GM23338 (cell line): ENCODE data around the gene ZNF638. TPM values are rescaled to one million over a fixed set of nuclear protein-coding genes. Genes with fewer than 3 reads are reported as not detected.

Experiments
- ATAC-seq: fragments of 200-7000 bp; cut with Tn5 transposase; 3 replicates; pipeline ENCODE4 v1.9.1; 2020
- DNase-seq: peaks from one replicate; pipeline ENCODE4 v3.0.0-alpha.2; 2015; ENCODE audit warnings: low spot score
- H2AFZ ChIP-seq: fragments of 200-600 bp; sonication (generic); 2 replicates; pipeline ENCODE4 v1.8.0; 2016; ENCODE audit warnings: antibody characterized with exemption, mild to moderate bottlenecking, moderate library complexity
- H3F3A ChIP-seq: fragments of 200-600 bp; sonication (generic); replicated peaks from 2 replicates; pipeline ENCODE4 v1.8.0; 2017; ENCODE audit warnings: antibody characterized with exemption, mixed run types, low read depth
- H3K27ac ChIP-seq: fragments of 200-600 bp; sonication (generic); 2 replicates; pipeline ENCODE4 v1.6.1; 2016; ENCODE audit warnings: low read depth
- H3K27me3 ChIP-seq: fragments of 200-600 bp; sonication (generic); 2 replicates; pipeline ENCODE4 v1.8.0; 2016; ENCODE audit warnings: mild to moderate bottlenecking, mixed run types, moderate library complexity; ENCODE audit not compliant: insufficient read depth
- H3K36me3 ChIP-seq: fragments of 200-600 bp; sonication (generic); 2 replicates; pipeline ENCODE4 v1.8.0; 2016; ENCODE audit warnings: mild to moderate bottlenecking; ENCODE audit not compliant: insufficient read depth
- H3K4me1 ChIP-seq: fragments of 200-600 bp; sonication (generic); 2 replicates; pipeline ENCODE4 v1.8.0; 2016; ENCODE audit warnings: mild to moderate bottlenecking, moderate library complexity; ENCODE audit not compliant: insufficient read depth
- H3K4me2 ChIP-seq: fragments of 200-600 bp; sonication (generic); 2 replicates; pipeline ENCODE4 v1.7.1; 2017; ENCODE audit warnings: mixed run types
- H3K4me3 ChIP-seq: fragments of 200-600 bp; sonication (generic); 2 replicates; pipeline ENCODE4 v1.6.1; 2016; ENCODE audit warnings: mixed run types
- H3K79me2 ChIP-seq: fragments of 200-600 bp; sonication (generic); replicated peaks from 2 replicates; pipeline ENCODE4 v1.8.0; 2017; ENCODE audit warnings: mild to moderate bottlenecking; ENCODE audit not compliant: insufficient read depth
- H3K9me2 ChIP-seq: fragments of 200-600 bp; sonication (generic); 2 replicates; pipeline ENCODE4 v1.8.0; 2017; ENCODE audit not compliant: insufficient read depth
- H4K20me1 ChIP-seq: fragments of 200-600 bp; sonication (generic); replicated peaks from 2 replicates; pipeline ENCODE4 v1.8.0; 2017; ENCODE audit warnings: mild to moderate bottlenecking; ENCODE audit not compliant: insufficient read depth
- H3K27ac Mint-ChIP-seq: 2 replicates; pipeline ENCODE4 v1.8.0; 2020; ENCODE audit warnings: inconsistent platforms, mild to moderate bottlenecking, moderate library complexity, mixed read lengths
- H3K27me3 Mint-ChIP-seq: 3 replicates; pipeline ENCODE4 v1.8.0; 2022; ENCODE audit warnings: low read depth, mild to moderate bottlenecking, moderate library complexity, mixed read lengths, inconsistent platforms; ENCODE audit not compliant: insufficient read depth, poor library complexity
- H3K36me3 Mint-ChIP-seq: 3 replicates; pipeline ENCODE4 v1.8.0; 2021; ENCODE audit warnings: low read depth, mild to moderate bottlenecking, inconsistent platforms, moderate library complexity, mixed read lengths
- H3K4me1 Mint-ChIP-seq: 3 replicates; pipeline ENCODE4 v1.8.0; 2020; ENCODE audit warnings: mild to moderate bottlenecking, inconsistent platforms, mixed read lengths
- H3K4me3 Mint-ChIP-seq: 3 replicates; pipeline ENCODE4 v1.8.0; 2021; ENCODE audit warnings: moderate library complexity, mild to moderate bottlenecking, inconsistent platforms, mixed read lengths
- H3K9me3 Mint-ChIP-seq: 3 replicates; pipeline ENCODE4 v1.8.0; 2020; ENCODE audit warnings: moderate library complexity, mild to moderate bottlenecking, inconsistent platforms, mixed read lengths
- CTCF ChIP-seq, 2 experiments: fragments of 200-600 bp in 1 of 2; sonication (generic) in 1 of 2; conservative IDR thresholded peaks; 2 replicates each; pipeline versions ENCODE4 v1.5.1 to v1.6.1; 2016 to 2017; ENCODE audit warnings: antibody characterized with exemption in 2 of 2, low read depth in 2 of 2, mild to moderate bottlenecking in 2 of 2, moderate library complexity in 1 of 2
- ETS1 ChIP-seq: IDR thresholded peaks from 2 replicates; pipeline ENCODE4 v1.6.1; 2016; ENCODE audit warnings: antibody characterized with exemption
- EZH2 ChIP-seq: fragments of 200-600 bp; sonication (generic); IDR thresholded peaks from one replicate; pipeline ENCODE4 v1.8.0; 2017; ENCODE audit warnings: antibody characterized with exemption, mild to moderate bottlenecking, low read depth; ENCODE audit not compliant: unreplicated experiment
- EZH2phosphoT487 ChIP-seq: fragments of 200-600 bp; sonication (generic); IDR thresholded peaks from one replicate; pipeline ENCODE4 v1.8.1; 2018; ENCODE audit warnings: antibody characterized with exemption; ENCODE audit not compliant: unreplicated experiment
- JUNB ChIP-seq: IDR thresholded peaks from one replicate; pipeline ENCODE4 v1.6.1; 2016; ENCODE audit warnings: antibody characterized with exemption; ENCODE audit not compliant: unreplicated experiment
- NANOG ChIP-seq: IDR thresholded peaks from 2 replicates; pipeline ENCODE4 v1.6.1; 2016; ENCODE audit warnings: antibody characterized with exemption, borderline replicate concordance
- POLR2AphosphoS5 ChIP-seq: IDR thresholded peaks from 2 replicates; pipeline ENCODE4 v1.6.1; 2016; ENCODE audit warnings: antibody characterized with exemption, low read depth
- REST ChIP-seq: IDR thresholded peaks from one replicate; pipeline ENCODE4 v1.6.1; 2018; ENCODE audit warnings: antibody characterized with exemption; ENCODE audit not compliant: unreplicated experiment
- STAT1 ChIP-seq: IDR thresholded peaks from one replicate; pipeline ENCODE4 v1.6.1; 2016; ENCODE audit warnings: antibody characterized with exemption; ENCODE audit not compliant: unreplicated experiment
- ZNF331 ChIP-seq: fragments of 250-450 bp; sonication (Bioruptor Pico); IDR thresholded peaks from 2 replicates; pipeline ENCODE4 v1.5.0; 2020; ENCODE audit warnings: low read depth, mild to moderate bottlenecking, moderate library complexity
- polyA plus RNA-seq: library from polyadenylated mRNA; unstranded; fragments of >200 nt; fragmentation: Nextera tagmentation; extraction: Ambion mirVana; gene quantifications from 2 replicates; pipeline ENCODE4 v1.2.1, GENCODE V29; 2016
- total RNA-seq: library from RNA; depleted of rRNA; stranded (reverse); fragments of >200 nt; shearing (Covaris generic); gene quantifications from 2 replicates; pipeline ENCODE4 v1.2.3, GENCODE V29; 2014

Gene ZNF638
- total and polyA plus RNA-seq, 2 experiments from 2014 or later, result 185 to 190 TPM

- peaks cover 7% of the 10 kb centered on the region; the same call in 1 of the 2 replicates for H3K27me3 ChIP-seq
- H3K9me2 ChIP-seq, result no peaks in the 10 kb centered on the region
- TF ChIP-seq NANOG, result no peak
- no peak for TF ChIP-seq ZNF331 (CRISPR knock-in tag)
- TF ChIP-seq EZH2phosphoT487, result no peak
- TF ChIP-seq EZH2, result no peak
- no peaks in the 10 kb centered on the region for H3K36me3 ChIP-seq
- H3K27ac ChIP-seq, result no peak overlapping the region
- H4K20me1 ChIP-seq, result peaks cover 1% of the 10 kb centered on the region; the same call in 1 of the 2 replicates
- Mint-ChIP-seq H3K4me1 (peaks cover 16% of the 10 kb centered on the region), H3K4me3 (no peak overlapping the region), H3K36me3 (peaks cover 3% of the 10 kb centered on the region; the same call in 1 of the 3 replicates), H3K27ac (no peak overlapping the region), H3K9me3 (no peaks in the 10 kb centered on the region), H3K27me3 (peaks cover 4% of the 10 kb centered on the region)
- no peak overlapping the region for H2AFZ ChIP-seq
- no peak overlapping the region for H3K4me3 ChIP-seq
- ATAC-seq, result no peak
- no peak overlapping the region for H3K4me2 ChIP-seq
- H3F3A ChIP-seq, result no peaks in the 10 kb centered on the region
- no peaks in the 10 kb centered on the region for H3K4me1 ChIP-seq
- DNase-seq, result no peak
- no peaks in the 10 kb centered on the region for H3K79me2 ChIP-seq
Measured at GRCh38 chr2:71473346-71474031, 141.9 kb downstream of the ZNF638 start.

- H3K27me3 ChIP-seq, result no peaks in the 10 kb centered on the region
Measured at GRCh38 chr2:71474116-71474743, 142.6 kb downstream of the ZNF638 start.

More at GRCh38 chr2:71474116-71474743, 142.6 kb downstream of the ZNF638 start:
- peaks cover 18% of the 10 kb centered on the region for H3K4me1 Mint-ChIP-seq
- H3K27me3 Mint-ChIP-seq, result peaks cover 5% of the 10 kb centered on the region
- no peaks in the 10 kb centered on the region for H3K79me2 ChIP-seq
- peaks cover 3% of the 10 kb centered on the region; the same call in 1 of the 3 replicates for H3K36me3 Mint-ChIP-seq
- TF ChIP-seq POLR2AphosphoS5 (no peak), NANOG (no peak), CTCF (conservative IDR thresholded peaks at IDR 0.05; ENCODE audit: low read depth in 2 of 2) (no peak), EZH2 (no peak), JUNB (no peak), REST (no peak), STAT1 (no peak), ETS1 (no peak)
- no peaks in the 10 kb centered on the region for H3K9me2 ChIP-seq
- H3F3A ChIP-seq, result no peaks in the 10 kb centered on the region
- no peak for DNase-seq
- H3K4me3 Mint-ChIP-seq, result no peak overlapping the region
- H3K27ac ChIP-seq, result no peak overlapping the region
- no peaks in the 10 kb centered on the region for H3K36me3 ChIP-seq
- no peak for ATAC-seq
- H2AFZ ChIP-seq, result no peak overlapping the region
- H3K27ac Mint-ChIP-seq, result no peak overlapping the region
- no peak overlapping the region for H3K4me2 ChIP-seq
- H3K9me3 Mint-ChIP-seq, result 0 out of 3 replicates have a peak, but pooled peaks cover 3% of the 10 kb centered on the region
- H3K4me3 ChIP-seq, result no peak overlapping the region
- H4K20me1 ChIP-seq, result no peaks in the 10 kb centered on the region; the same call in 1 of the 2 replicates
- no peaks in the 10 kb centered on the region for H3K4me1 ChIP-seq
